Fibroblast of lung (primary cell): ENCODE measurements around the gene CHEK2. TPM values are rescaled to one million over a fixed set of nuclear protein-coding genes. Genes with fewer than 3 reads are reported as not detected.
"Not testable (repeated sequence)": the region's sequence is repeated elsewhere in the genome, so short reads cannot be mapped to it uniquely, and the experiment has no call there.

Experiments
- DNase-seq, 2 donors: peaks; one replicate each; pipeline versions ENCODE4 v3.0.0 to v3.0.0-alpha.2; 2010; ENCODE audit warnings: low read depth in 2 of 2
- H2AFZ ChIP-seq: 2 replicates; pipeline ENCODE4 v1.5.1; 2012; ENCODE audit warnings: low read length, control low read depth, inconsistent platforms
- H3K27ac ChIP-seq: 2 replicates; pipeline ENCODE4 v1.5.1; 2011; ENCODE audit warnings: low read length, control low read depth; ENCODE audit not compliant: insufficient read depth
- H3K27me3 ChIP-seq: 2 replicates; pipeline ENCODE4 v1.5.1; 2011; ENCODE audit warnings: mild to moderate bottlenecking, low read length; ENCODE audit not compliant: control insufficient read depth, insufficient read depth
- H3K36me3 ChIP-seq: 2 replicates; pipeline ENCODE4 v1.5.1; 2011; ENCODE audit warnings: low read length; ENCODE audit not compliant: control insufficient read depth, insufficient read depth
- H3K4me1 ChIP-seq: 2 replicates; pipeline ENCODE4 v1.5.1; 2011; ENCODE audit warnings: low read length; ENCODE audit not compliant: control insufficient read depth, insufficient read depth; ENCODE audit errors: extremely low read depth
- H3K4me2 ChIP-seq: 2 replicates; pipeline ENCODE4 v1.5.1; 2011; ENCODE audit warnings: low read length, control low read depth; ENCODE audit not compliant: insufficient read depth; ENCODE audit errors: extremely low read depth
- H3K4me3 ChIP-seq, 4 experiments: fragments of 200-600 bp in 1 of 4; sonication (generic) in 1 of 4; replicated peaks in 1 of 4; 2 replicates each; pipeline ENCODE4 v1.5.1; 2011 to 2016; ENCODE audit warnings: low read length in 4 of 4, low read depth in 3 of 4, mild to moderate bottlenecking in 3 of 4, control low read depth in 2 of 4, inconsistent platforms in 1 of 4, mixed read lengths in 1 of 4; ENCODE audit not compliant: insufficient read depth in 1 of 4; ENCODE audit errors: control extremely low read depth in 1 of 4
- H3K79me2 ChIP-seq: 2 replicates; pipeline ENCODE4 v1.5.1; 2012; ENCODE audit warnings: mild to moderate bottlenecking, low read length, inconsistent platforms; ENCODE audit not compliant: control insufficient read depth, insufficient read depth
- H3K9ac ChIP-seq: 2 replicates; pipeline ENCODE4 v1.5.1; 2011; ENCODE audit warnings: mild to moderate bottlenecking, low read length, control low read depth; ENCODE audit not compliant: insufficient read depth
- H3K9me3 ChIP-seq: 2 replicates; pipeline ENCODE4 v1.5.1; 2012; ENCODE audit warnings: low read depth, low read length; ENCODE audit not compliant: control insufficient read depth, insufficient read depth
- H4K20me1 ChIP-seq: 2 replicates; pipeline ENCODE4 v1.5.1; 2011; ENCODE audit warnings: low read length; ENCODE audit not compliant: control insufficient read depth, insufficient read depth; ENCODE audit errors: extremely low read depth
- EZH2 ChIP-seq: IDR thresholded peaks from 2 replicates; pipeline ENCODE4 v1.5.1; 2012; ENCODE audit warnings: low read length, control low read depth, mild to moderate bottlenecking; ENCODE audit errors: missing control alignments
- polyA plus RNA-seq, 2 donors: library from polyadenylated mRNA; depleted of rRNA in 1 of 2; stranded (reverse) in 1 of 2; unstranded in 1 of 2; fragments of >200 nt; gene quantifications; 2 replicates each; pipeline ENCODE4 v1.2.1, GENCODE V29; 2011 to 2012; ENCODE audit warnings: missing spikeins in 1 of 2
- total RNA-seq: library from RNA; depleted of rRNA; stranded (reverse); fragments of >200 nt; gene quantifications from 2 replicates; pipeline ENCODE4 v1.2.1, GENCODE V29; 2014
- TF ChIP-seq, protein P1 (sequence below), 2 donors: IDR thresholded peaks in 1 of 2; conservative IDR thresholded peaks in 1 of 2; 1 replicate in 1 of 2; 2 replicates in 1 of 2; pipeline ENCODE4 v1.5.1; 2011 to 2012; ENCODE audit warnings: low read length in 2 of 2, control low read depth in 1 of 2, inconsistent platforms in 1 of 2, low read depth in 1 of 2, mild to moderate bottlenecking in 1 of 2

The CHEK2 gene
- total and polyA plus RNA-seq, 2 donors (not counting 1 experiment from before 2014, with no cell fraction given) = 14.5 to 17.4 TPM

DNA sequence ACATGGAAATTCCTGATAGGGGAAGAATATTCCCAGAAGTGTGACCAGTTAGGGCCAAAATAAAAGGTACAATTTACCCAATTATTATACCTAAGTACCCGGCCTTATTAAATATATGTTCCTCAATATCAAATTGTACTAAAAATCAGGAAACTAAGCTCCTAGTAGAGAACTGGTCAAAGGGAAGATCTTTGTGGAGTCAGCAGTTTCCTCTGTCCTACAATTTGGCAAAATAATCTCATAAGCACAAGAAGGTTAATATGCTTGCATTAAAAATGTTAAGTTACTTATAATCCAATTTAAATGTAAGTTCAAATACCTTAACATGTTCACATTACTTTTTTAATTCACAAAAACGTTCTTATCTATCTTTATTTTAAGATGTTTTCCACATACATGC is 72.2 kb downstream of the CHEK2 start:
- no peak for DNase-seq
- no peaks in the 10 kb centered on the region for H3K27me3 ChIP-seq
- no peaks in the 10 kb centered on the region for H3K9me3 ChIP-seq
- H3K36me3 ChIP-seq = no peaks in the 10 kb centered on the region
- no peaks in the 10 kb centered on the region for H3K79me2 ChIP-seq
- TF ChIP-seq, protein P1, sequence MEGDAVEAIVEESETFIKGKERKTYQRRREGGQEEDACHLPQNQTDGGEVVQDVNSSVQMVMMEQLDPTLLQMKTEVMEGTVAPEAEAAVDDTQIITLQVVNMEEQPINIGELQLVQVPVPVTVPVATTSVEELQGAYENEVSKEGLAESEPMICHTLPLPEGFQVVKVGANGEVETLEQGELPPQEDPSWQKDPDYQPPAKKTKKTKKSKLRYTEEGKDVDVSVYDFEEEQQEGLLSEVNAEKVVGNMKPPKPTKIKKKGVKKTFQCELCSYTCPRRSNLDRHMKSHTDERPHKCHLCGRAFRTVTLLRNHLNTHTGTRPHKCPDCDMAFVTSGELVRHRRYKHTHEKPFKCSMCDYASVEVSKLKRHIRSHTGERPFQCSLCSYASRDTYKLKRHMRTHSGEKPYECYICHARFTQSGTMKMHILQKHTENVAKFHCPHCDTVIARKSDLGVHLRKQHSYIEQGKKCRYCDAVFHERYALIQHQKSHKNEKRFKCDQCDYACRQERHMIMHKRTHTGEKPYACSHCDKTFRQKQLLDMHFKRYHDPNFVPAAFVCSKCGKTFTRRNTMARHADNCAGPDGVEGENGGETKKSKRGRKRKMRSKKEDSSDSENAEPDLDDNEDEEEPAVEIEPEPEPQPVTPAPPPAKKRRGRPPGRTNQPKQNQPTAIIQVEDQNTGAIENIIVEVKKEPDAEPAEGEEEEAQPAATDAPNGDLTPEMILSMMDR (conservative IDR thresholded peaks at IDR 0.05 in 1 of 2, IDR thresholded peaks at IDR 0.05 in 1 of 2; ENCODE audit: low read depth in 1 of 2, low read length in 2 of 2) = no peak
- H3K4me1 ChIP-seq = no peaks in the 10 kb centered on the region
- no peak overlapping the region for H3K4me2 ChIP-seq
- H3K9ac ChIP-seq = no peak overlapping the region
- H3K4me3 ChIP-seq = no peak overlapping the region
- no peak overlapping the region for H2AFZ ChIP-seq
- H4K20me1 ChIP-seq = no peaks in the 10 kb centered on the region
- H3K27ac ChIP-seq = no peak overlapping the region

DNA sequence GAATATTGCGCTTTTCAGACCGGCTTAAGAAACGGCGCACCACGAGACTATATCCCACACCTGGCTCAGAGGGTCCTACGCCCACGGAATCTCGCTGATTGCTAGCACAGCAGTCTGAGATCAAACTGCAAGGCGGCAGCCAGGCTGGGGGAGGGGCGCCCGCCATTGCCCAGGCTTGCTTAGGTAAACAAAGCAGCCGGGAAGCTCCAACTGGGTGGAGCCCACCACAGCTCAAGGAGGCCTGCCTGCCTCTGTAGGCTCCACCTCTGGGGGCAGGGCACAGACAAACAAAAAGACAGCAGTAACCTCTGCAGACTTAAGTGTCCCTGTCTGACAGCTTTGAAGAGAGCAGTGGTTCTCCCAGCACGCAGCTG is 78.1 kb downstream of the CHEK2 start:
- not testable (repeated sequence) for H3K4me2 ChIP-seq, H4K20me1 ChIP-seq, H2AFZ ChIP-seq, H3K9ac ChIP-seq, H3K79me2 ChIP-seq, H3K9me3 ChIP-seq, H3K27ac ChIP-seq, H3K4me3 ChIP-seq, H3K4me1 ChIP-seq, DNase-seq, H3K27me3 ChIP-seq, H3K36me3 ChIP-seq

DNA sequence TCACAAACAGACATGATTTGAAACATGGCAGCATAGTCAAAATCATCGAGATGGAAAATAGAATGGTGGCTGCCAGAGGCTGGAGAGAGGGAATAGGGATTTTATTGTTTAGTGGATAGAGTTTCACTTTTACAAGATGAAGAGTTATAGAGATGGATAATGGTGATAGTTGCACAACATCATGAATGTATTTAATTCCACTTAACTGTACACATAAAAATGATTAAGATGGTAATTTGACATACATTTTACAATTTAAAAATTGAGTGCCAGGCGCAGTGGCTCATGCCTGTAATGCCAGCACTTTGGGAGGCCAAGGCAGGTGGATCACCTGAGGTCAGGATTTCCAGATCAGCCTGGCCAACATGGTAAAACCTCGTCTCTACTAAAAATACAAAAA is 83.2 kb downstream of the CHEK2 start:
- no peaks in the 10 kb centered on the region for H3K9me3 ChIP-seq
- H3K4me1 ChIP-seq = no peaks in the 10 kb centered on the region
- H3K4me3 ChIP-seq = no peak overlapping the region
- H2AFZ ChIP-seq = no peak overlapping the region
- no peak overlapping the region for H3K9ac ChIP-seq
- no peak overlapping the region for H3K4me2 ChIP-seq
- H3K79me2 ChIP-seq = no peaks in the 10 kb centered on the region
- H3K27me3 ChIP-seq = no peaks in the 10 kb centered on the region
- no peaks in the 10 kb centered on the region for H3K36me3 ChIP-seq
- no peak for DNase-seq
- no peaks in the 10 kb centered on the region for H4K20me1 ChIP-seq
- H3K27ac ChIP-seq = no peak overlapping the region
- no peak for TF ChIP-seq EZH2
- TF ChIP-seq, protein P1 (conservative IDR thresholded peaks at IDR 0.05 in 1 of 2, IDR thresholded peaks at IDR 0.05 in 1 of 2; ENCODE audit: low read depth in 1 of 2, low read length in 2 of 2) = no peak

DNA sequence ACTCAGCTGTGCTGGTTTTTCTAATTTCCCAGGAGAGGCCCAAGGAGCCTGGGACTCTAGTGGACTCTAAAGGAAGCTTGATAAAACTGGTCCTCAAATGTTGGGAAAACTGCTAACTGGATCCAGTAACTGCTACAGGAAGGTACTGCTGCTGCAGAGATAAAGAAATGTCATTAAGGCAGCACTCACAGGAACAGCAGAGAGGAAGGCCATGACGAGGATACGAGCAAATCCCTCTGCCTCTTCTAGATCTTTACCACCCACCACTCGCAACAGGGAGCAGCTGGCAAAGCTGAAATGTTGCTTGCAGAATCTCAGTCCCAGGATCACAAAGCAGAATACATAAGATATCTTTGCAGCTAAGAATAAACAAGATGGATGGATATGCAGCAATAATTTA is 85.4 kb downstream of the CHEK2 start:
- no peak overlapping the region for H2AFZ ChIP-seq
- H3K4me3 ChIP-seq = no peak overlapping the region
- H3K9ac ChIP-seq = no peak overlapping the region
- H3K9me3 ChIP-seq = no peaks in the 10 kb centered on the region
- no peaks in the 10 kb centered on the region for H3K36me3 ChIP-seq
- DNase-seq = no peak
- H3K4me1 ChIP-seq = no peaks in the 10 kb centered on the region
- no peaks in the 10 kb centered on the region for H3K27me3 ChIP-seq
- no peaks in the 10 kb centered on the region for H3K79me2 ChIP-seq
- no peaks in the 10 kb centered on the region for H4K20me1 ChIP-seq
- no peak overlapping the region for H3K27ac ChIP-seq
- TF ChIP-seq EZH2 = no peak
- TF ChIP-seq, protein P1 (conservative IDR thresholded peaks at IDR 0.05 in 1 of 2, IDR thresholded peaks at IDR 0.05 in 1 of 2; ENCODE audit: low read depth in 1 of 2, low read length in 2 of 2) = no peak
- no peak overlapping the region for H3K4me2 ChIP-seq
